HG03432 (cell line): ENCODE measurements around the gene PCDHB11.
"Not testable (repeated sequence)": the region's sequence is repeated elsewhere in the genome, so short reads cannot be mapped to it uniquely, and the experiment has no call there.

Experiments
- ATAC-seq: cut with Tn5 transposase; IDR thresholded peaks from one replicate; pipeline ENCODE4 v1.9.1; 2021; ENCODE audit warnings: mild to moderate bottlenecking, moderate library complexity; ENCODE audit not compliant: unreplicated experiment

PCDHB11 gene

GRCh38 chr5:141199359-141200235, at the start of gene PCDHB11:
PCDHB11 (plus strand) TSS chr5:141199627; CDS start chr5:141199775, 148 bp downstream.
- no peak for ATAC-seq

DNA sequence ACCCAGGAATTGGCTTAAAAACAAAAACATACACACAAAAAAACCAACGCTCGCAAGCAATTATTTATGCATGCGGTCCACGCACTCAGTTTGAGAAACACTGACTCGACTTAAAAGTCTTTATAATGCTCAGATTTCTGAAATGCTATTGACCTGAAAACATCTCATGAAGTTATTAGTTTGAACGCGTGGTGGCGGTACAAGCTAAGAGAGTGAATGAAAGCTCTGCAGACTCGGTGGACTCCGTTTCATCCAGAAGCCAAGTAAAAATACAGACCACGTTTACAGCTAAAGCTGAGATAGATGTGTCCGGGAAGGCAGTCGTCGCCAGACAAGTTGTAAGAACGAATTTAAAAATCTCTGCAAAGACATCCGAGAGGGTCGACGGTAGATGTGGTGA, 49.6 kb upstream of the PCDHB11 start, which contains the start of gene PCDHB6:
PCDHB6 (plus strand) TSS at position 246 of the 400 bp plus-strand sequence. CDS start 201 bp downstream, outside the sequence.
- no peak for ATAC-seq

DNA sequence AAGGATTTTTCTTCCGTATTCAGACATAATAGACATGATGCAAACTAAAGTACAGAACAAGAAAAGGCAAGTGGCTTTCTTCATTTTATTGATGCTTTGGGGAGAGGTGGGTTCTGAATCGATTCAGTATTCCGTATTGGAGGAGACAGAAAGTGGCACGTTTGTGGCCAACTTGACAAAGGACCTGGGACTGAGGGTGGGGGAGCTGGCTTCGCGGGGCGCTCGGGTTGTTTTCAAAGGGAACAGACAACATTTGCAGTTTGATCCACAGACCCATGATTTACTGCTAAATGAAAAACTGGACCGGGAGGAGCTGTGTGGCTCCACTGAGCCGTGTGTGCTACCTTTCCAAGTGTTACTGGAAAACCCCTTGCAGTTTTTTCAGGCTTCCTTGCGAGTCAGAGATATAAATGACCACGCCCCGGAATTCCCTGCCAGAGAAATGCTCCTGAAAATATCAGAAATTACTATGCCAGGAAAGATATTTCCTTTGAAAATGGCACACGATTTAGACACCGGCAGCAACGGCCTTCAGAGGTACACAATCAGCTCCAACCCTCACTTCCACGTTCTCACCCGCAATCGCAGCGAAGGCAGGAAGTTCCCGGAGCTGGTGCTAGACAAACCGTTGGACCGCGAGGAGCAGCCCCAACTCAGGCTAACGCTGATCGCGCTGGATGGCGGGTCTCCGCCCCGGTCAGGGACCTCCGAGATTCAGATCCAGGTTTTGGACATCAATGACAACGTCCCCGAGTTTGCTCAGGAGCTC, 49.0 kb upstream of the PCDHB11 start:
- no peak for ATAC-seq

DNA sequence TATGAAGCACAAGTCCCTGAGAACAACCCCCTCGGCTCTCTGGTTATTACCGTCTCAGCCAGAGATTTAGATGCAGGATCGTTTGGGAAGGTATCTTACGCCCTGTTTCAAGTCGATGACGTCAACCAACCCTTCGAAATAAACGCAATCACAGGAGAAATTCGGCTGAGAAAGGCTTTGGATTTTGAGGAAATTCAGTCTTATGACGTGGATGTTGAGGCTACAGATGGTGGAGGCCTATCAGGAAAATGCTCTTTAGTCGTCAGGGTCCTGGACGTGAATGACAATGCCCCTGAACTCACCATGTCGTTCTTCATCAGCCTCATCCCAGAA, 48.5 kb upstream of the PCDHB11 start:
- ATAC-seq: no peak

GRCh38 chr5:141151632-141152031, 47.8 kb upstream of the PCDHB11 start:
- not testable (repeated sequence) for ATAC-seq

DNA sequence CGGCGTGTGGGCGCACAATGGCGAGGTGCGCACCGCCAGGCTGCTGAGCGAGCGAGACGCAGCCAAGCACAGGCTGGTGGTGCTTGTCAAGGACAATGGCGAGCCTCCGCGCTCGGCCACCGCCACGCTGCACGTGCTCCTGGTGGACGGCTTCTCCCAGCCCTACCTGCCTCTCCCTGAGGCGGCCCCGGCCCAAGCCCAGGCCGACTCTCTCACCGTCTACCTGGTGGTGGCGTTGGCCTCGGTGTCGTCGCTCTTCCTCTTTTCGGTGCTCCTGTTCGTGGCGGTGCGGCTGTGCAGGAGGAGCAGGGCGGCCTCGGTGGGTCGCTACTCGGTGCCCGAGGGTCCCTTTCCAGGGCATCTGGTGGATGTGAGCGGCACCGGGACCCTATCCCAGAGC, 47.3 kb upstream of the PCDHB11 start:
- not testable (repeated sequence) for ATAC-seq

DNA sequence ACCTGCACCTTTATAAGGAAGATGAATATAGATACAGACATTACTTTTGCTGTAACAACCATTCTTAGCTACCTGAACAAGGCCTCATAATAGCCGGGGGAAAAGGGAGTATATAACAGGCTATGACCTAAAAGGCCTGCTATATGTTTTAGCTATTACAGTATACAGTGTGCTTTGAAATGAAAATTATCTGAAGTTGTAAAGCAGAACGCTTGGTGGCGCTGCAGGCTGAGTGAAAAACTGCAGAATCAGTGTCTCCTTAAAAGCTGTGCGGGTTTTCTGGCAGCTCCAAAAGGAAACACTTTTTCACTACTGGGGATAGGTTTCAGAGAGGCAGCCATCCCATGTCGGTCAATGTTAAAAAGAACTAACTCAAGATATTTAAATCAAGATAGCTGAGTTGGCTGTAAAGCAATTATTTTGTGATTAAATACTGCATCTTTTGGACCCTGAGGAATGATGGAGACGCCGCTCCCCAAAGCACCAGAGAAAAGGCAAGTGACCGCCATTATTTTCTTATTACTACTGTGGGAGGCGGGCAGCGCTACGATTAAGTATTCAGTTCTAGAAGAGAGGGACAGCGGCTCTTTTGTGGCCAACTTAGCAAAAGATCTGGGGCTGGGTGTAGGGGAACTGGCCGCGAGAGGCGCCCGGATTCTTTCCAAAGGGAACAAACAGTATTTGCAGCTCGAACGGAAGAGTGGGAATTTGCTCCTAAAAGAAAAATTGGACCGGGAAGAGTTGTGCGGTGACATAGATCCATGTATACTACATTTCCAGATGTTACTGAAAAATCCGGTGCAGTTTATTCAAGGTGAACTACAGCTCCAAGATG, 43.7 kb upstream of the PCDHB11 start:
- no peak for ATAC-seq

- not testable (repeated sequence) for ATAC-seq
These were observed 42.1 kb upstream of the PCDHB11 start for GRCh38 chr5:141157356-141157755.

GRCh38 chr5:141157901-141158300, 41.5 kb upstream of the PCDHB11 start:
- ATAC-seq: not testable (repeated sequence)

GRCh38 chr5:141172381-141173204, 26.8 kb upstream of the PCDHB11 start, which contains the start of gene PCDHB7:
PCDHB7 (plus strand) TSS chr5:141172644; CDS start chr5:141172836, 192 bp downstream.
- ATAC-seq: no peak

- ATAC-seq: not testable (repeated sequence)
These were observed 24.9 kb upstream of the PCDHB11 start for GRCh38 chr5:141174291-141175104.

- no peak for ATAC-seq
These were observed 23.5 kb upstream of the PCDHB11 start for GRCh38 chr5:141175933-141176332.

DNA sequence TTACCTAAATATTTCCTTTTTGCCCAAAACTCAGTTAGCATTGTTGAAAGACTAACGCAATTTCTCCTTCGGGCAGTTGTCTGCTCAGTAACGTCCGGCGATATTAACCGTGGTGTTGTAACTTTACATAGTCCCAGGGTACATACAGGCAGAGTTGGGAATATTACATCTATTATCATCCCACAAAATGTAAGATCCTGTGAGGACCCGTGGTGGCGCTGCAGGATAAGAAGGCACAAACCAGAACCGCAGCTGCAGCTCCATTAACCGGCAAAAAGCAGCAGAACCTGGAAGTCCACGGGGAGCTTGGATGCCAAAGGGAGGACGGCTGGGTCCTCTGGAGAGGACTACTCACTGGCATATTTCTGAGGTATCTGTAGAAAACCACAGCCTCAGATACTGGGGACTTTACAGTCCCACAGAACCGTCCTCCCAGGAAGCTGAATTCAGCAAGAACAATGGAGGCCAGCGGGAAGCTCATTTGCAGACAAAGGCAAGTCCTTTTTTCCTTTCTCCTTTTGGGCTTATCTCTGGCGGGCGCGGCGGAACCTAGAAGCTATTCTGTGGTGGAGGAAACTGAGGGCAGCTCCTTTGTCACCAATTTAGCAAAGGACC, 21.7 kb upstream of the PCDHB11 start, which contains the start of gene PCDHB8:
PCDHB8 (plus strand) TSS at position 214 of the 615 bp plus-strand sequence; CDS start at position 459, 245 bp downstream.
- ATAC-seq: not testable (repeated sequence)

GRCh38 chr5:141179371-141179770, 20.1 kb upstream of the PCDHB11 start:
- ATAC-seq: not testable (repeated sequence)

GRCh38 chr5:141179876-141180275, 19.6 kb upstream of the PCDHB11 start:
- ATAC-seq: not testable (repeated sequence)

DNA sequence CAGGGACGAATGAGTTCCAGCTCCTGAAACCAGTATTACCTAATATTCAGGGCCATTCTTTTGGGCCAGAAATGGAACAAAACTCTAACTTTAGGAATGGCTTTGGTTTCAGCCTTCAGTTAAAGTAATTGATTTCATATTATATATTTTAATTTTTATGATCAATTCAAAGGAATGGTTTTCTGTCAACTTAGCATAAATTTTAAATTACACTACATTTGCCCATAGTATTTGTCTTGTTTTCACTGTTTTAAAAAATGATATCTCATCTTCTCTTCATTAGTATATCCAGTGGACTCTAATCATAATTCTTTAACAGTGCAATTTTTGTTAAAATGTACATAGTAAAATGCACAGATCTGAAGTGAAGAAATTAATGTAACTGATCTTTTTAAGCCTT, 19.1 kb upstream of the PCDHB11 start:
- ATAC-seq: no peak

GRCh38 chr5:141182248-141182647, 17.2 kb upstream of the PCDHB11 start, which contains the start of gene PCDHB16:
PCDHB16 (plus strand) TSS chr5:141182387; CDS start chr5:141182560, 173 bp downstream.
- no peak for ATAC-seq

GRCh38 chr5:141184117-141184855, 15.1 kb upstream of the PCDHB11 start:
- not testable (repeated sequence) for ATAC-seq
